ENCODE measurements around the gene PRDM2. TPM values are rescaled to one million over a fixed set of nuclear protein-coding genes. Genes with fewer than 3 reads are reported as not detected.
A peak's percentile ranks its signal among the peaks of the same experiment; 100 is the strongest.

PRDM2 gene
- total RNA-seq, 1 donor: 12.7 TPM

- Histone ChIP-seq H3K4me1 (ENCODE audit: insufficient read depth, low read length) (no peaks in the 10 kb centered on the region), H4K20me1 (ENCODE audit: insufficient read depth, low read length) (no peaks in the 10 kb centered on the region), H3K4me2 (ENCODE audit: insufficient read depth, low read length) (no peak overlapping the region), H2AFZ (ENCODE audit: low read length) (no peak overlapping the region), H3K9me3 (ENCODE audit: low read depth, low read length) (no peaks in the 10 kb centered on the region), H3K36me3 (ENCODE audit: insufficient read depth, low read length) (no peaks in the 10 kb centered on the region), H3K4me3 (ENCODE audit: insufficient read depth, low read length) (no peak overlapping the region), H3K27me3 (ENCODE audit: insufficient read depth, low read length) (no peaks in the 10 kb centered on the region), H3K79me2 (ENCODE audit: insufficient read depth, low read length) (no peaks in the 10 kb centered on the region), H3K27ac (ENCODE audit: low read depth, low read length) (no peak overlapping the region)
- no peak for TF ChIP-seq CTCF (IDR thresholded peaks at IDR 0.05; ENCODE audit: extremely low read depth, low read depth, low read length)
- DNase-seq (ENCODE audit: insufficient read length, low spot score, missing footprints): no peak
These were observed 123.3 kb downstream of the PRDM2 start for GRCh38 chr1:13823126-13823880.

GRCh38 chr1:13823936-13824335 is 123.9 kb downstream of the PRDM2 start:
- TF ChIP-seq CTCF (IDR thresholded peaks at IDR 0.05; ENCODE audit: extremely low read depth, low read depth, low read length): no peak
- no peaks in the 10 kb centered on the region for H3K27me3 ChIP-seq (ENCODE audit: insufficient read depth, low read length)
- no peak overlapping the region for H3K4me2 ChIP-seq (ENCODE audit: insufficient read depth, low read length)
- no peaks in the 10 kb centered on the region for H3K36me3 ChIP-seq (ENCODE audit: insufficient read depth, low read length)
- H3K79me2 ChIP-seq (ENCODE audit: insufficient read depth, low read length): no peaks in the 10 kb centered on the region
- no peaks in the 10 kb centered on the region for H3K9me3 ChIP-seq (ENCODE audit: low read depth, low read length)
- no peak for DNase-seq (ENCODE audit: insufficient read length, low spot score, missing footprints)
- no peaks in the 10 kb centered on the region for H3K4me1 ChIP-seq (ENCODE audit: insufficient read depth, low read length)
- H4K20me1 ChIP-seq (ENCODE audit: insufficient read depth, low read length): peaks cover 3% of the 10 kb centered on the region
- no peak overlapping the region for H3K27ac ChIP-seq (ENCODE audit: low read depth, low read length)
- H3K4me3 ChIP-seq (ENCODE audit: insufficient read depth, low read length): no peak overlapping the region
- no peak overlapping the region for H2AFZ ChIP-seq (ENCODE audit: low read length)

GRCh38 chr1:13824626-13825025 is 124.6 kb downstream of the PRDM2 start:
- no peaks in the 10 kb centered on the region for H3K27me3 ChIP-seq (ENCODE audit: insufficient read depth, low read length)
- H3K4me3 ChIP-seq (ENCODE audit: insufficient read depth, low read length): no peak overlapping the region
- H3K79me2 ChIP-seq (ENCODE audit: insufficient read depth, low read length): no peaks in the 10 kb centered on the region
- H3K9me3 ChIP-seq (ENCODE audit: low read depth, low read length): no peaks in the 10 kb centered on the region
- no peaks in the 10 kb centered on the region for H3K36me3 ChIP-seq (ENCODE audit: insufficient read depth, low read length)
- peaks cover 3% of the 10 kb centered on the region for H4K20me1 ChIP-seq (ENCODE audit: insufficient read depth, low read length)
- H2AFZ ChIP-seq (ENCODE audit: low read length): no peak overlapping the region
- no peak for DNase-seq (ENCODE audit: insufficient read length, low spot score, missing footprints)
- no peaks in the 10 kb centered on the region for H3K4me1 ChIP-seq (ENCODE audit: insufficient read depth, low read length)
- H3K27ac ChIP-seq (ENCODE audit: low read depth, low read length): no peak overlapping the region
- no peak overlapping the region for H3K4me2 ChIP-seq (ENCODE audit: insufficient read depth, low read length)
- no peak for TF ChIP-seq CTCF (IDR thresholded peaks at IDR 0.05; ENCODE audit: extremely low read depth, low read depth, low read length)

GRCh38 chr1:13825033-13825432 is 125.0 kb downstream of the PRDM2 start:
- no peak overlapping the region for H3K4me3 ChIP-seq (ENCODE audit: insufficient read depth, low read length)
- no peaks in the 10 kb centered on the region for H3K27me3 ChIP-seq (ENCODE audit: insufficient read depth, low read length)
- no peaks in the 10 kb centered on the region for H3K4me1 ChIP-seq (ENCODE audit: insufficient read depth, low read length)
- no peak for DNase-seq (ENCODE audit: insufficient read length, low spot score, missing footprints)
- no peak overlapping the region for H3K27ac ChIP-seq (ENCODE audit: low read depth, low read length)
- H3K9me3 ChIP-seq (ENCODE audit: low read depth, low read length): no peaks in the 10 kb centered on the region
- no peaks in the 10 kb centered on the region for H3K79me2 ChIP-seq (ENCODE audit: insufficient read depth, low read length)
- TF ChIP-seq CTCF (IDR thresholded peaks at IDR 0.05; ENCODE audit: extremely low read depth, low read depth, low read length): peak; percentile 29
- peaks cover 3% of the 10 kb centered on the region for H4K20me1 ChIP-seq (ENCODE audit: insufficient read depth, low read length)
- H2AFZ ChIP-seq (ENCODE audit: low read length): no peak overlapping the region
- H3K36me3 ChIP-seq (ENCODE audit: insufficient read depth, low read length): no peaks in the 10 kb centered on the region
- H3K4me2 ChIP-seq (ENCODE audit: insufficient read depth, low read length): no peak overlapping the region

Data from osteoblast (primary cell).